Hematopoietic multipotent progenitor cell treated with erythropoietin and hydrocortisone succinate and interleukin-3 and kit ligand, for 8 days (in vitro differentiated cells): ENCODE measurements around the gene CDH13.
A peak's percentile ranks its signal among the peaks of the same experiment; 100 is the strongest.

Experiments used
- DNase-seq: peaks from one replicate; pipeline ENCODE4 v3.0.0-alpha.2; 2015

CDH13 gene

DNA sequence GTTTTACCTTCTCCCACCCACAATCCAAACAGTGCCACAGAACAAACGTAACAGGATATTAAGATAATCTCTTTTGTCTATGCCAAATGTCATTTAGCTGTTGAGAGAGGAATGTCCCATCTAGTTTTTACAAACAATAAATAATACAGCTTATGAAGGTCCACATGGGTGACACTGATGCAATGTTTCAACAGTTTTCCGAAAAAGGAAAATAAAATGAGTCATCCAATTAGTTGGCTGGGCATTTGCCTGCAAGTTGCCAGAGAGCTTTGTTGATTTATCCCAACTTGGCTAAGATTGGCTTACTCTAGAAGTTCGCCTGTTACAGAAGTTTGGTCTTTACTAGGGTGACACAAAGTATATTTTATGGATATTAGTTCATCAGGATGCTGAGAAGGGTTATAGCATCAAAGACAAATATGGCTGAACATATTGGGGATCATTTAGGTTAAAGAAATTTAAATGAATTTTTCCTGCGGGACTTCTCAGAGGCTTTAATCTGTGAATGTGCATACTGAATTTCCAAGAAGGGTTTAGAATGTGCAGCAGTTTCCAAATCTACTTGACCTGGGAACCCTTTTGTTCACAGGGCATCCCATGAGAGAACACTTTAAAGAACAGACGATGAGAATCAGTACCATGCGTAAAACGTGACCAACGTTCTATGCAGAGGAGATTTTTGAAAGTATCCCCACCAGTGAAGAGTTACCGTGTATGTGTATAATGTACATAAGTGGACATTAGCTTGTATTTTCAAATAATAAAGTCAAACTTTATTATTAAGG lies 73.1 kb downstream of the CDH13 start:
- no peak for DNase-seq

DNA sequence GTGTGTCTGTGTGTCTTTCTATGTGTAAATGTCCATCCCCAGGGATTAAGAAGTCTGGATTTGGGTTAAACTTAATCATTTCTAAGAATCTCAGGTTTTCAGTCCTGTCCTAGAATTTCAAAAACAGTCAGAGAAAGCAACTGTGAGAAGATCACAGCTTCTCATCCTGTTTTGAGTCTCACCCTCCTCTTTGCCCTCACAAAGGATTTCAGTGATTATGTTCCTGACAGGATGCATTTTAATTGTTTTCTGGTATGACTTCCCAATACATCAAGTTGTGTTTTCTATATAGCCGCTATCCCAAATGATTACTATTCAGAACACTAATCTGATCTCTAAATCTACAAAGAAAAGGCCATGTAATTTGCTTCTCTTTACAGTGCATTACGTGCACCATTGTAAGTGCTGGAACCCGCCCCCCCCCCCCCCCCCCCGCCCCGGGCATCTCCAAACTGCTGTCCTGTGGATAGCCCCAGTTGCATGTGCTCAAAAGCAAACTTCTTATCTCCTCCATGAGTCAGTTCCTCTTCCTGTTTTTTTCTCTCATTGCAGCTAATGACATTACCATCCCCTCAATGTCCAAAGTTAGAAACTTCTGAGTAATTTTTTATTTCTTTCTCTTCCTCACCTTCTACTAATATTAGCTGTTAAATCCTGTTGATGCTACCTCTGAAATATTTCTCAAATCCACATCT lies 73.9 kb downstream of the CDH13 start:
- peak; percentile 2 for DNase-seq

DNA sequence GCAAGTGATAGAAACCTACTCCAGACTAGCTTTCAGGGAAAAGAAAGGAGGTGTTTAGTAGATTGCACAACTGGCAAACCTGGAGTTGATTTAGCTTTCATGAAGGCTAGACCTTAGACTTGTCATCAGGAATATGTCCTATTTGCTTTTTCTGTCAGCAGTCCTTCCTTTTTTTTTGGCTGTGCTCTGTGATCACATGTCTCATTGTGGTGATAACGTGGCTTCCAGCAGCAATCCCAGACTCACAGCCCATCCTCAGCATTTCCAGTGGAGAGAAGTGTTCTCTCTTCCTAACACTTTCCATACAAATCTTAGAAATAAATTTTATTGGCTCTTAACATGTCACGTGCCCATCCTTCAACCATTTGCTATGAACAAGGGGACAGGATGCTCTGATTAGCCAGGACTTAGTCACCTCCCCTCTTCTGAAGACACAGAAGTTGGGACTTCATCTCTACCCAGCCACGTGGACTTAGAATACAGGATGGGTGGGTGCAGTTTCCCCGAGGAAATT lies 74.7 kb downstream of the CDH13 start:
- no peak for DNase-seq

DNA sequence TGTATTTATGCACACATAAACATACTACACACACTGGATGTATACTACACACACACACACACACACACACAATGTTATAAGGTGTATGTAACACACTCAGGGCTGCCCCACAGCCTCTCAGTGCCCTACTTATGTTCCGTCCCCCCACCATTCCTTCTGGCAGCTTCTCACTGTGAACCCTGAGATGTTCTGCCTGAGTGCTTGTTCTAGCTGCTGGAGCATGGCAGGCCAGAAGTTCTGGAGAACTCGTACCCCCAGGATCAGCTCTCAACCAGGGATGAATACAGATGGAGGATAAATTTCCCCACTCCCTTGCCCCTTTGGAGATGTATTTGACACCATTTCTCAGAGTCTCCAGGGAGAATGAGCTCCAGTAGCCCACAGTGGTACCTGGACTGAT lies 76.4 kb downstream of the CDH13 start:
- no peak for DNase-seq

DNA sequence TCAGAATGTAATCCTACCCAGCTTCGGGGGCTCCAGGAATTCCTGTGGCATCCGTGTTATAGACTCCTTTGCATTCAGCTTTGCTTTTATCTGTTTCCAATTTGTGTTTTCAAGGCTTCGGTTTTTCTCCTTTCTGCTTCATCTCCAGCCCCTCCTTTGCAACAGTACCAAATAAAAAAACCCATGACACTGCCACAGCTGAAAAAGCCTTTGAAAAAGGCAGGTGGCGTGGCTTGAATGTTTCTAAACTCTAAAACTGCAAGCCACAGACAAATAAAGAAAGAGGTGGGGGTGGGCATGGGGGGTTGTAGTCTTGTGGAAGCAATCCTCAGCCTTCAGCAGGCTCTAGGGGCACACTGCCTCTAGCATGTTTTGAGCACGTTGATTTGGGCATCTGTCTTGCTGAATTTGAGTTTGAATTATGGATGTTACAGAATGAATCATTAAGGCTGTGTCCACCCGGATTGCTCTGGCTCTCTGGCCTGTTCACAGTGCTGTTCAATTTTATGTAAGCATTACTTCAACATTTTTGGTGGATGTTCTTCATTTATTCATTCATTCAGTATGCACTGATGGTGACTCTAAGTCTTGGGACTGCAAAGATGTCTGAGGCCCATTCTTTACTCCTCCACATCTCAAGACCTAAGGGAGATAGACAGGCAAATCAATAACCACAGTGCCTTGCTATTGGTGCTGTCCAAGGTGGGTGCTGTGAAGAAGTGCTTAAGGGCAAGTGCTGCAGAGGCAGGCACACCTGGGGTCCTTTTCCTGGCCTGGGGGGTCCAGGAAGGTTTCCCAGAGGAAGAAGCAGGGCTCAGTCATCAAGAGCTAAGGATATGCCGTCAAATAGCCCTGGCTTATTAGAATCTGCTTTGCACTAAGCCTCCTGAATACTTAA lies 77.4 kb downstream of the CDH13 start:
- DNase-seq, result no peak

DNA sequence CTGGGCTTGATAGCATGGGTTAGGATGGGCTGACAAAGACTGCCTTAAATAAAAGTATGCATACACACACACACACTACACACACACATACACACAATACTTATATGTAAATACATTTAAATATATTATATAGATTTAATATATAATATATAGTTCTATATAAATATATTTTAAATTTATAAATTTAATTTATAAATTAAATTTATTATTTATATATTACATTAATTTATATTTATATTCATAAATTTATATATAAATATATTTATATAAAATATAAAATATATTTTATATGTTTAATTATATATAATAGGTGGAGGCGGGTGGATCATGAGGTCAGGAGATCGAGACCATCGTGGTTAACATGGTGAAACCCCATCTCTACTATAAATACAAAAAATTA lies 83.2 kb downstream of the CDH13 start:
- DNase-seq, result no peak

DNA sequence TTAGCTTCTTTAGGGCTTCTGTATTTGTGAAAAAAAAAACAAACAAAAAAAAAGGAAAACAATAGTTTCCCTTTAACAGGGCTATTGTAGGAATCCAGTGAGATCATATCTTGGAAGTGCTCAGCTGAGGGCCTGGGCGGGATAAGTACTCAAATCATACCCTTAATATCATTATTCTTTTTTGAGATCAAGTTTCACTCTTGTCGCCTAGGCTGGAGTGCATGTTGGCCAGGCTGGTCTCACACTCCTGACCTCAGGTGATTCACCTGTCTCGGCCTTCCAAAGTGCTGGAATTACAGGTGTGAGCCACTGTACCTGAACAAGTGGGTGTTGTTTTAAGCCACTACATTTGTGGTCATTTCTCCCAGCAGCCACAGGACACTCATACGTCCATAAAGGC lies 87.0 kb downstream of the CDH13 start:
- no peak for DNase-seq

DNA sequence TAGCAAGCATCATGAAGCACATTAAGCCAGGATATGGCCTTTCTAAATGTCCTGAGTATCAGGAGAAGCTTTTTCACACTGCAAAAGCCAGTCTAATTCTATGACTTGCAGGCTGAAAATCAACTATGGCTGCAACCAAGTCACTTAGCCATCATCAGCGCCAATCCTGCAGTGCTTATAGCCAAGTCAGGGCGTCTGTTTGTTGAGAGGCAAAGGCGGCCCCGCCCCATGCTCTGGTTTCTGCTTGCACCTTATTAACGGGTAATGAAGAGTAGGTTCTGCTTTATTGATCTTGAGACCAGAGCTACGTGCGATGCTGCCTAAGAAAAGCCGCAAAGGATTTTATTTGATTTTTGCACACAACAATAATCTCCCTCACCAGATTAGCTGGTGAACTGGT lies 88.4 kb downstream of the CDH13 start:
- no peak for DNase-seq

DNA sequence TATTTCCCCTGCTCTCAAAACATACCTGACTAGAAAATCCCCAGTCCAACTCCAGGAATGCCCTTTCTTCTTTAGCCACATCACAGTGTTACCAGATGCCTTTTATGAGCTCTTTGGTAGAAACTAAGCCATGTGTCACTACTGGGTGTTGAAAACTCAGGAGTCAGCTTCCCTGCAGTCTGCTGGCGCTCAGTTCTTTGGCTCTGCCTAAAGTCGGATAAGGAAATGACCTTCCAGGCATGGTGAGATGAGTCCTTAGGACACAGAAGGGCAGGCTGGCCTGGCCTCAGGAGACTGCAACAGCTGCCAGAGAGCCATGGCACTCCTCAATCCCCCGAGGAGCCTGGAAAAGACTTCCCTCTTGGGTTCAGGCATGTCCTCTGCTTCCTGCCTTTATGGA lies 89.1 kb downstream of the CDH13 start:
- DNase-seq, result no peak

DNA sequence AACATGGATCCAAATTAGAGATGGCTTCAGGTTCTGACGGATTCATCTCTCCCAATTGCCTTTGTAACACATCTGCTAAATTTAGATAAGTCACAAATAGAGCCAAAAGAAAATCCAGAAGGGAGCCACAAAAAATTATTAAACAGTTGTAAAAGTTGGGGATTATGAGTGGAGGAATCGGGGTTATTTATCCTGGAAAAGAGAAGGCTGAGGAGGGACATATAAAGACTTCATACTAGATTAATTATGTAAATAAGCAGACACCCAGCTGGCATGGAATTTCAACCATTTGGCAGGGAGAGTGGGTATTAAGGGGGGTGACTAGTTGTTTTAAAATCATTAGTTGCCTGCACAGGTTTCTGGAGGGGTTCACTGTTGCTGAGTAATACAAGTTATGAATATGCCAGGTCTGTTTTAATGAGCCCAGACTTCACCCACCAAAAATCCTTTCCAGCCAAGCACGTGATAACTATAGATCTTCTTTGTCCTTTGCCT lies 89.6 kb downstream of the CDH13 start:
- no peak for DNase-seq

DNA sequence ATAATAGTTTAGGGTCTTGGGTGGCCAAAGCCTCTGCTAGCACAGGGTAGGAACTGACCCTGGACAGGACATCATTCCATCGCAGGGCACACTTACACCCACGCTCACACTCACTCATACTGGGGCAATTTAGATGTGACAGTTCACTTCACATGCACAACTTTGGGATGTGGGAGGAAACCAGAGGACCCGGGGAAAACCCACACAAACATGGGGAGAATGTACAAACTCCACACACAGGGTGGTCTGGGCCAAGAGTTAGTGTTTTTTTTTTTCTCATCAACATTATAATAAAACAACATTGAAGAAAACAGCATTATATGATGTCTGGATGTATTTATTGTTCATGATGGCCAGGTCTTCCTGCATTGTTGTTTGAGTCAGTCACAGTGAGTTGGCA lies 93.6 kb downstream of the CDH13 start:
- DNase-seq, result no peak

DNA sequence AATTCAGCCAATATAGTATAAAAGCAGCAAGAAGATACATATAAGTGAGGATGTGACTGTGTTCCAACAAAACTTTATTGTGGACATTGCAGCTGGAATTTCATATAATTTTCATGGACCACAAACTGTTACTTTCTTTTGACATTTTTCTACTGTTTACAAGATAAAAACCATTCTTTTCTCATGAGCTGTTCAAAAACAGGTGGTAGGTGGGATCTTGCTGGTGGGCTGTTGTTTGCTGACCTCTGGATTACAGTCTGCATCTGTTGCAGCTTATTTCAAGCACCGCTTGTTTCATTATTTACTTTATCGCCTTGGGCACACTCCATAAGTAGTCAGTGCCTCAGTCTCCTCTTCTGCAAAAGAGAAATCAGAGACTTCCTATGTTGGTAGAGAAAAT lies 99.5 kb downstream of the CDH13 start:
- no peak for DNase-seq

DNA sequence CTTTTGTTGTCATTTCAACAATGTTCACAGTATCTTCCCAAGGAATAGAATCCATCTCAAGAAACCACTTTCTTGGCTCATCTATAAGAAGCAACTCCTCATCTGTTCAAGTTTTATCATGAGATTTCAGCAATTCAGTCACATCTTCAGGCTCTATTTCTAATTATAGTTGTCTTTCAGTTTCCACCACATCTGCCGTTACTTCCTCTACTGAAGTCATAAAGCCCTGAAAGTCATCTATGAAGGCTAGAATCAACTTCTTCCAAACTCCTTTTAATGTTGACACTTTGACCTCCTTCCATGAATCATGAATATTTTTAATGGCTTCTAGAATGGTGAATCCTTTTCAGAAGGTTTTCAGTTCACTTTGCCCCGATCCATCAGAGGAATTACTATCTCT lies 102.1 kb downstream of the CDH13 start:
- no peak for DNase-seq

DNA sequence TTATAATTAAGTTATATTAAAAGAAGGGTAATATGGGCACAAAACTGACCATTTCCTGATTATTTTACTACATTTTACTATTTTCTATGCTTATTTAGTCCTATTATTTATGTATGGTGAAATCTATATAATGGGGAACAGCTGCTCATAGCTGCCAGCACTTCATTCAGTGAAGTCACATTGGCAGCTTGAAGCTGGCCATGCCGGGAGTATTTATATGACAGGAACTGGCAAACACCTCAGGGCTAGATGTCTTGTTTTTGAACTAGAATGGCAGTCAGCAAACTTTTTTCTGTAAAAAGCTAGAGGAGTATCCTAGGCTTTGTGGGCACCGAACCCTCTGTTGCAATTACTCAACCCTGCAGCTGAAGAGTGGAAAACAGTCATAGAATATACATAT lies 104.1 kb downstream of the CDH13 start:
- no peak for DNase-seq

DNA sequence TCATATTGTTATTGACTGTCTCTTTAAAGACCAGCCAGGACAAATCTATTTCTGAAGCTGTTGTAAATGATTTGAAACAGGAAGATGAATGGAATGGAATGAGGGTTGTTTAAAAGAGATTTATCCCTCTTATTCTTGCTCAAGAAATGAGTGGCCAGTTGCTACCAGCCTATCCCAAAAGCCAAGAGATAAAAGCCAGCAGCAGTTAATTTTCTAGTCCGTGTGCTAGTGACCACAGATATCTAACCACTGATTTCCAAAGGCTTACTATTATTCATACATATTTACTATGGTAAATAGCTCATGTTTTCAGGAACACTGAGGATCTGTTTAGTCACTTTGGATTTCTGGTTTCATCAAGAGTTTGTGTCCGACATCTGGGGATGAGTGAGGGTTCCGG lies 105.7 kb downstream of the CDH13 start:
- DNase-seq, result no peak

DNA sequence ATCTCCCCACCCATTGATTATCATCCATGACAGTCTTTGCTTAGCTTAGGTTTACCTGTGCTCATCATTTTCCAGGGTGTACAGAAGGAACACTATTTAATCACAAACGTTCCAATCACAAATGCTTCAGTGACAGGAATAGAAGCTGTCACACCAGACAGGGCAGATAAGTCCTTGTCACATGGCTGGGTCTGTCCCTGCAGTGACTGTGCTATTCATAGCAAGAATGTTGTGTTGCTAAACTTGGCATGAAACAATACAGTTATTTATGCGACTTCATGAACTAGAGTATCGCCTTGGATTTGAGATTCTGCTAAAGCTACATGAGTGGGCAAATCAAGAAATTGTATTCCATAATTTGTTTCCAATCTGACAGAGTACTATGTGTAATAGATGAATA lies 108.4 kb downstream of the CDH13 start:
- no peak for DNase-seq

DNA sequence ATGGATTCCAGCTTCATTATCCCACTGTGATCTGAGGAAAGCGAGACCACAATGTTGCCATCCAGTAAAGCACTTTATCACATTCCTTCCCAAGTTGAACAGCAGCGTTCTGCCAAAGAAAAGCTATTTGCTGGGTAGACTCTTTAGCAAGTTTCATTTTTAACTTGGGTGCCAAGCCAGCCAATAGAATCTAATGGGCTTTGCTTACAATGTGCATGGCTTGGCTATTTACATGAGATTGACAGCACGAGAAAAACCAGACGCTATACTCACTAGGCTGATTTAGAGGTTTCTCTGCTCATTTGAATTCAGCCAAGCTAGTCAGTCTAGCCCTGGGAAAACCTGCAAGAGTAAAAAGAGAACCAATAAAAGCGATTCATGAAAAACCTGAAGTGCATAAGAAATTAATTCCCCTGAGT lies 108.9 kb downstream of the CDH13 start:
- DNase-seq, result no peak

DNA sequence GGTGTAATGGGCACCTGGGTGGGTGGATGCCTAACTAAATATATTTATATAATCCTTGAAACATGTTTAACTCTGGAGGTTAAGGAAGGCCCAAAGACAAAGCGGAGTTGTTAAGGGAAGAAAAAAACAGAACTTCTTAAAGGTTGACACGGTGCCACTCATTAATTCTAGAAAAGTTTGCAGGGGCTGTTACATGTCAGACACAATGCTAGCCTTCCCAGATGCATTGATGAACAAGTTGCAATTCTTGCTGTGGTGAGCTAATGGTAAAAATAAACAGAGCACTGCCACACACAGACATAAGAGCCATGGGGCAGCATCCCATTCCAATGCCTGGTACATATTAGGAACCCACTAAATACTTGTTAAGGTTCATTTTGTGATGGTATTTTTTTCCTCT lies 109.5 kb downstream of the CDH13 start:
- no peak for DNase-seq

DNA sequence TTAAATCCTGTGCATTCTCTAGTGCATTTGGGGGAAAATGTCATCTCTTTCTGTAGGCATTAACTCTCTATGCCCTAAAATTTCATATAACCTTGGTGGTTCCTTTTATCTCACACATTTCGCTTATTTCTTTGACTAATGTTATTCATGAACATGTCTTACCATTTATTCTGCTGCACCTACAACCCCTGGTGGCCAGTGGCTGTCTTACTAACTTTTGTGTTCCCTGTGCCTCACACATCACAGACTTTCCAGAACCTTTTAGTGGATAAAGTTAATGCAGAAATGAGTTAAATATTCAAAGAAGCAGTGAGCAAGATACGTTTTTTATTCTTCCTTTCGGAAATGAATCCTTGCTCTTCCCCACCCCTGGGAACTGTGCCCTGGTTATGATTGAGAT lies 111.9 kb downstream of the CDH13 start:
- DNase-seq, result no peak

DNA sequence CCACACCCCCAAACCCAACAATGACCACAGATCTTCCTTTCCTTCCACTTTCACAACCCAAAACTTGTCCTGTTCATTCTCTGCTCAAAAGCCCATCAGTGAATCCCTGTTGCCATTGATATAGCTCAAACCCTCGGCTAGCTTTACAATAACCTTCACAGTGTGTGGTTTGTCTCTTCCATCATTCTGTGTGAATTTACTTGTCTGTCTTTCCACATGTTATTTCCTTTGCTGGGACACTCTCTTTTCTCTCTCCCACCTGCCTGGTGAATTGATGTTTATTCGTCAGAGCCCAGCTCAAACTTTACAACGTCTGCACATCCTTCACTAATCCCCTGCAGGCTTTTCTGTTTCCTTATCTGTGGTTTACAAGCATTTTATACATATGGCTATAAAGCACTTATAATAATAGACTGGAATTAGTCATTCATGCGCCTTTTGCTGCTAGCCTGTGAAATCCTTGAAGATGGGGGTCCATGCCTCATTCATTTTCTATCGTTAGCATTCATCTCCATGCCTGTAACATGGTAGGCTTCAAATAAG lies 114.4 kb downstream of the CDH13 start:
- no peak for DNase-seq

DNA sequence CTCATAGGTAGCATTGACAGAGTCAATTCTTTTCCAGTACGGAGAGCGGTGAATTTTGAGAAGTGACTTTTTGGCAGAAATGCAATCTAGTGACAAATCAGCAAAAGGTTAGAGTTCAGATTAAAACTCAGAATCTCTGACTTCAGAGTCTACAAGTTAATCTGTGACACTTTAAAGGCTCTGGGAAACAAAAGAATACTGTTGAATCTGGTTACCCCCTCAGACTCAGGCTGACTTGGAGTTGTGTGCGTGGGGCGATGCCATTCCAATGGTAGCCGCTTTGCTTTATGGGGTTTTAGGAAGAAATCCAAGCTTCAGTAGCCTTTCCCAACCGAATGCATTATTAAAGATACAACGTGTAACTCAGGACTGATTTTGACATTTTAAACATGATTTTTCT lies 118.2 kb downstream of the CDH13 start:
- no peak for DNase-seq

DNA sequence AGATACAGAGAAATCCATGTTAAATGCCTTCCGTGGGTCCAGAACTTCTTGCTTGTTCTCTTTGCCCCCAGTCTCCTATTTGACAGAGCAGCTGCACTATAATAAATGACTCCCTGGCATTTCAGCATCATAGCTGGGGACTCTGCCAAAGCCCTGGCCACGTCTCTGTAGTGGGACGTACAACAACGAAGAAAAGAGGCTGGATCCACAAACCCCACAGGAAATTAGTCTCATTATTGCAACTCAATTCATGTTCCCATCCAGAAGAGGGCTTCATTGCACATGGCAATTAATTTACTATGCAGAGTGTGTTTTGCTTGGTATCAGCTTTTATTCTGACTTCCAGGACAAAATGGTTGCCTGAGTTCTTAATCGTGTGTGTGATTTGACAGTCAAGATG lies 121.3 kb downstream of the CDH13 start:
- no peak for DNase-seq

DNA sequence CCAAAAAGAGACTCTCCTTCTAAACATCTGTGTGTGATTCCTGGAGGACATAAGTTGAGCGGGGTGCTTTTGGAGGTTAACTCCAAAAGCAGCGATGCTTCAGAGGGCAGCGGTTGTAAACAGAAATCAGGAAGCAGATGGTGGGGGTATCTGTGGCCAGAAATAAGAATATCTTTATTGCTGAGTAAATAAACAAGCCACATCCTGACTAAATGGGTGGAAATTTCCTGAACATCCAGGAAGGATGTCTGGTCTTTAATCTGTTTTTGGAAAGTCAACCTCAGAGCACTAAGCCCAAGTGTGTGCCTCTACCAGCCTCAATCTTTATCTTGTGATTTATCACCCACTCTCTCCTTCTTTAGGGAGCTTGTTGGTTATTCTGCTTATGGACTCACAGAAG lies 123.3 kb downstream of the CDH13 start:
- no peak for DNase-seq
